ENCODE measurements around the gene HSD17B11.
A peak's percentile ranks its signal among the peaks of the same experiment; 100 is the strongest.
"Not testable (repeated sequence)": the region's sequence is repeated elsewhere in the genome, so short reads cannot be mapped to it uniquely, and the experiment has no call there.

HSD17B11 gene

DNA sequence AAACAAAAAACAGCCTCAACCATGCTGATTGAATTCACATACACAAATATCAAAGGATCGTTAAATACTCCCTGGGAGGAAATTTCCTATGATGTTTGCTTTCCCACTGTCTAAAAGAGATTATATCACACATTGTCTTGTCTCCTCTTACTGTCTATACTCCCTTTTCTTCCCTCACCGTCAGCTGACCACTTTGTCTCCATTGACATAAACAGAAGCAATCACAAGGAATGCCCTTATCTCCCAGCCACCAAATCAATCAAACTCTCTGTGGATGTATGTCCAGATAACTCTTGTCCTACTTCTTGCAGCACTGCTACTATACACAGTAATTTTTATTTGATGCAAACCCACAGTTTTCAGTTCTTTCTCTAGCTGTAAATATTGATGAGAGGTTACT is 19.2 kb upstream of the HSD17B11 start:
- no peak for DNase-seq (ENCODE audit: low read depth)
- no peak for TF ChIP-seq MAX (IDR thresholded peaks at IDR 0.05; ENCODE audit: low read depth, low read length)
- H3K4me3 ChIP-seq (ENCODE audit: low read depth, low read length): no peak overlapping the region

GRCh38 chr4:87409420-87409939 is 18.5 kb upstream of the HSD17B11 start:
- H3K4me3 ChIP-seq (ENCODE audit: low read depth, low read length): no peak overlapping the region
- TF ChIP-seq MYC (IDR thresholded peaks at IDR 0.05; ENCODE audit: low read depth, low read length): no peak
- TF ChIP-seq MAX (IDR thresholded peaks at IDR 0.05; ENCODE audit: low read depth, low read length): no peak
- TF ChIP-seq, protein P1, sequence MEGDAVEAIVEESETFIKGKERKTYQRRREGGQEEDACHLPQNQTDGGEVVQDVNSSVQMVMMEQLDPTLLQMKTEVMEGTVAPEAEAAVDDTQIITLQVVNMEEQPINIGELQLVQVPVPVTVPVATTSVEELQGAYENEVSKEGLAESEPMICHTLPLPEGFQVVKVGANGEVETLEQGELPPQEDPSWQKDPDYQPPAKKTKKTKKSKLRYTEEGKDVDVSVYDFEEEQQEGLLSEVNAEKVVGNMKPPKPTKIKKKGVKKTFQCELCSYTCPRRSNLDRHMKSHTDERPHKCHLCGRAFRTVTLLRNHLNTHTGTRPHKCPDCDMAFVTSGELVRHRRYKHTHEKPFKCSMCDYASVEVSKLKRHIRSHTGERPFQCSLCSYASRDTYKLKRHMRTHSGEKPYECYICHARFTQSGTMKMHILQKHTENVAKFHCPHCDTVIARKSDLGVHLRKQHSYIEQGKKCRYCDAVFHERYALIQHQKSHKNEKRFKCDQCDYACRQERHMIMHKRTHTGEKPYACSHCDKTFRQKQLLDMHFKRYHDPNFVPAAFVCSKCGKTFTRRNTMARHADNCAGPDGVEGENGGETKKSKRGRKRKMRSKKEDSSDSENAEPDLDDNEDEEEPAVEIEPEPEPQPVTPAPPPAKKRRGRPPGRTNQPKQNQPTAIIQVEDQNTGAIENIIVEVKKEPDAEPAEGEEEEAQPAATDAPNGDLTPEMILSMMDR (IDR thresholded peaks at IDR 0.05; ENCODE audit: low read depth, low read length): no peak
- no peak for TF ChIP-seq POLR2A (IDR thresholded peaks at IDR 0.05; ENCODE audit: extremely low read depth, insufficient read length)

GRCh38 chr4:87406902-87407301 is 15.9 kb upstream of the HSD17B11 start:
- peak overlapping the region; percentile 37 for H3K4me3 ChIP-seq (ENCODE audit: low read depth, low read length)
- peak; percentile 57 for DNase-seq (ENCODE audit: low read depth)

More at GRCh38 chr4:87409420-87409939, 18.5 kb upstream of the HSD17B11 start:
- DNase-seq (ENCODE audit: low read depth): no peak

GRCh38 chr4:87406462-87406861 is 15.5 kb upstream of the HSD17B11 start:
- DNase-seq (ENCODE audit: low read depth): peak; percentile 93
- TF ChIP-seq, protein P1 (IDR thresholded peaks at IDR 0.05; ENCODE audit: low read depth, low read length): peak; percentile 21
- no peak for TF ChIP-seq MAX (IDR thresholded peaks at IDR 0.05; ENCODE audit: low read depth, low read length)
- H3K4me3 ChIP-seq (ENCODE audit: low read depth, low read length): peak overlapping the region; percentile 37

DNA sequence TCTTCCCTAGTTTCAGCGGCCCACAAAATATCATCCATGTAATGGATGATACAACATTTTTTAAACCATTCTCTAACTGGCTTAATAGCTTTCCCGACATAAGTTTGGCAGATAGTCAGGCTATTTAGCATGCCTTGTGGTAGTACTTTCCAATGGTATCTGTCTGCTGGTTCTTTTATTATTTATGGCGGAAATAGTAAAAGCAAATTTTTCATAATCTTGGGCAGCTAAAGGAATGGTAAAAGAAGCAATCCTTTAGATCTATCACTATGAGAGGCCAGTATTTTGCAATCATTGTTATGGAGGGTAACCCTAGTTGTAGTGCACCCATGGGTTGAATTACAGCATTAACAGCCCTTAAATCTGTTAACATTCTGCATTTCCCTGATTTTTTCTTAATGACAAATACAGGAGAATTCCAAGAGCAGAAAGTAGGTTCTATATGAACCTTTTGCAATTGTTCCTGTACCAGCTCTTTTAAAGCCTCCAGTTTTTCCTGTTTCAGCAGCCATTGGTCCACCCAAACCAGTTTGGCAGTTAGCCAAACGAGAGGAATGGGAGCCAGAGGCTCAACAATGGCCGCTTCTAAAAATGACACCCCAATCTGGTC is 14.3 kb upstream of the HSD17B11 start:
- no peak for DNase-seq (ENCODE audit: low read depth)
- TF ChIP-seq POLR2A (IDR thresholded peaks at IDR 0.05; ENCODE audit: extremely low read depth, insufficient read length) (no peak), MAX (IDR thresholded peaks at IDR 0.05; ENCODE audit: low read depth, low read length) (no peak), MYC (IDR thresholded peaks at IDR 0.05; ENCODE audit: low read depth, low read length) (no peak)
- TF ChIP-seq, protein P1 (IDR thresholded peaks at IDR 0.05; ENCODE audit: low read depth, low read length): no peak
- H3K4me3 ChIP-seq (ENCODE audit: low read depth, low read length): no peak overlapping the region

GRCh38 chr4:87403732-87404131 is 12.7 kb upstream of the HSD17B11 start:
- not testable (repeated sequence) for DNase-seq (ENCODE audit: low read depth); H3K4me3 ChIP-seq (ENCODE audit: low read depth, low read length)

DNA sequence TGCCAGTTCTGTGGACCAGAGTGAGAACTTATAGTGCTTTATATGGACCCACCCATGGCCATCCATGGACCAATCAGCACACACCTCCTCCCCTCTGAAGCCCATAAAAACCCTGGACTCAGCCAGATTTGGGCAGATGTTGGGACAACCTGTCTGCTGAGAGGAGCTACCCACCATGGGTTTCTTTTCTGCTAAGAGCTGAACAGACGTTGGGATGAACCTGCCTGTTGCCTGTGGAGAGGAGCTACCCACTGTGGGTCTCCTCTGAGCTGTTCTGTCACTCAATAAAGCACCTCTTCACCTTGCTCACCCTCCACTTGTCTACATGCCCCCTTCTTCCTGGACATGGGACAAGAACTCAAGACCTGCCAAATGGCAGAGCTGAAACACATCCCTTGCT is 9.0 kb upstream of the HSD17B11 start:
- no peak for DNase-seq (ENCODE audit: low read depth)

More for the DNA sequence above, 9.0 kb upstream of the HSD17B11 start:
- no peak overlapping the region for H3K4me3 ChIP-seq (ENCODE audit: low read depth, low read length)
- TF ChIP-seq POLR2A (IDR thresholded peaks at IDR 0.05; ENCODE audit: extremely low read depth, insufficient read length) (no peak), MYC (IDR thresholded peaks at IDR 0.05; ENCODE audit: low read depth, low read length) (no peak), MAX (IDR thresholded peaks at IDR 0.05; ENCODE audit: low read depth, low read length) (no peak)
- TF ChIP-seq, protein P1 (IDR thresholded peaks at IDR 0.05; ENCODE audit: low read depth, low read length): no peak
